ENCODE measurements around the gene C8A.

The C8A gene

GRCh38 chr1:56929492-56929891, 74.9 kb downstream of the C8A start:
- DNase-seq, result no peak

- no peak for DNase-seq
These were observed 76.6 kb downstream of the C8A start for GRCh38 chr1:56931211-56931610.

GRCh38 chr1:56931686-56932085, 77.1 kb downstream of the C8A start:
- no peak for DNase-seq

DNA sequence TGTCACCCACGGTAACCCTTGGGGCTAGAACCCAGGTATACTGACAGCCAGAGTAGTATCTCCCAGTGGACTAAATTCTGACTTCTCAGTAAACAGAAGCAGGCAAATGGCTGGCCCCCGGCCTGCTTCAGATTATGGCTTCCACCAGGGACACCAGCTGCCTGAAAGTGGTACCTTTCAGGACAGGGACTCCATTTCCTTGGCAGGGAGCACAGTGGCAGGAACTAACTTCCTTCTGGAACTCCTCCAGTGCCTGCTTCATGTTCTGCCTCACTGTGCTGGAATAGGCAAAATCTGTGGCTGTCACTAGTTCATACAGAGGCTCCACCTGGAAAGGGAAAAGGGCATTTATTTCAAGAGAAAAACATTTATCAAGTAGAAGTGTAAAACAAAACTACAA, 78.6 kb downstream of the C8A start:
- no peak for DNase-seq

- DNase-seq, result no peak
These were observed 79.0 kb downstream of the C8A start for GRCh38 chr1:56933606-56934005.

DNA sequence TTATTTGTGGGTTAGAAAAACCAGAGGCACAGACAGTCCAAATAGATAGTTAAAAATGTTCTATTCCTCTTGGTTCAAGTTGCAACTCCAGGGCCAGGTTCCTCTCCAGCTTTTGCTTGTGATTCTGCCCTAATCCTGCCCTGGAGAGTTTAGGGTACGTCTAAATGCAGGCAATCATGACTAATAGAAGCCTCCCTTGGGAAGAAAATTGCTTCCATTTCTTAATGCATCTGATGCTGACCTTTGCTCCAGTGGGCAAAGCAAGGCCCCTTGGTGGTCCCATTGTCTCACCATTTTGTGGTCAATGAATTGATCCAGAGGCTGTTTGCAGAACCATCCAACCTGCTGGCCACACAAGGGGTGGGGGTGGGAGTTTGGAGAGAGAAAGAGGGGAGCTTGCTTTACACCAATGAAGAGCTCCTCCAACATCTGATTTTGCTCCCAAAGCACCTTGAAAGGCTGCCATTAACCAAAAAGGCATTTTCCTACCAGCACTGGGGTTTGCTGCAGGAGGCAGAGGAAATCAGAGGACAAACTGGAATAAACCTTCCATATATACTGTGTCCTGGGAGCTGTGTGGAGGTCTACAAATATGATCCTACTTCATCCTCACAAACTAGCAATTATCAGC, 79.9 kb downstream of the C8A start:
- no peak for DNase-seq

DNA sequence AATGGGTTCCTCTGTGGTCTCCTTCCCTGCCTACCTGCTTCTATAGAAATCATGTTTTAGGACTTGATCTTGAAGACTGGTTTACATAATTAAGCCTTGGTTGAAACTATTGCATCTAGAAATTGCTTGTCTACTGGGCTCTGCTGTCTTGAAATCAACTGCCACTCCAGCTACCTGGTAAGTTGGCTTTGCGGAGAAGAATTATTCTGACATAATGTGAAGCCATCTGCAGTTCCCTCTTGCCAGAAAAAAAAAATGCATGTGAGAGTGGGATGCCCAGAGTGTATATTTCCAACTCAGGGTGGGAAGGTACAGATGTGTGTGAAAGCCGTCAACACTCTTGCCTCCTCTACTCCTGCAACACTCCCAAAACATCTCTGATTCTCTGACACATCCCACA, 84.0 kb downstream of the C8A start:
- DNase-seq, result no peak

DNA sequence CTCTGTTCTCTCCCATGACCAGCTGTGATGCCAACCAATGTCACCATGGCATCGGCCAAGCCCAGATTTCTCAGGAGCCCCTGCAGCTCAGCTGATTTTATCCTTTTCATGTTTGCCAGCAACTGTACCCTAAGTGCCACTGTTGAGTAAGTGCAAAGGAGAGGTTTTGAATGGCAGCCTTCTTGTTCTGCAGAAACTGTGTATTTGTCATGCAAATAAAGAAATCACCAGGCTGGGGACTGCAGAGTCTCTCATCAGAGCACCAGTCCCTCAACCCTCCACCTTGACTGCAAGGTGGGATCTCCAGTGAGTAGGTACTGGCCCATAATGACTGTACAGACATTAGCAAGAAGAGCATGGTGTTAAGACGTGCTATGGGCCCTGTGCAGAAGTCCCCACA, 84.6 kb downstream of the C8A start:
- no peak for DNase-seq

DNA sequence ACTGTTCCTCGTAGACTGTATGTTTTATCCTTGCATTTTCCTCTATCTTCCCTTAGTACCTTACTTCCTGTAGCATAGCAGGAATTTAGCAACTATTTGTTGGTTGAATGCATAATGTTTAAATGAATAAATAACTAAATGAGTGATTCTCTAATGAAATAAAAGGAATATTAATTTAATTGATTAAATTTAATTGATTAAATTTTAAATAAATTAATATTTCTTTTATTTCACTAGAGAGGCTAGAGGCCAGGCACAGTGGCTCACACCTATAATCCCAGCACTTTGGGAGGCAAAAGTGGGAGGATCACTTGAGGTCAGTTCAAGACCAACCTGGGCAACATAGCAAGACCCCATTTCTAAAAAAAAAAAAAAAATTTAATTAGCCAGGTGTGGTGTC, 85.4 kb downstream of the C8A start:
- no peak for DNase-seq

DNA sequence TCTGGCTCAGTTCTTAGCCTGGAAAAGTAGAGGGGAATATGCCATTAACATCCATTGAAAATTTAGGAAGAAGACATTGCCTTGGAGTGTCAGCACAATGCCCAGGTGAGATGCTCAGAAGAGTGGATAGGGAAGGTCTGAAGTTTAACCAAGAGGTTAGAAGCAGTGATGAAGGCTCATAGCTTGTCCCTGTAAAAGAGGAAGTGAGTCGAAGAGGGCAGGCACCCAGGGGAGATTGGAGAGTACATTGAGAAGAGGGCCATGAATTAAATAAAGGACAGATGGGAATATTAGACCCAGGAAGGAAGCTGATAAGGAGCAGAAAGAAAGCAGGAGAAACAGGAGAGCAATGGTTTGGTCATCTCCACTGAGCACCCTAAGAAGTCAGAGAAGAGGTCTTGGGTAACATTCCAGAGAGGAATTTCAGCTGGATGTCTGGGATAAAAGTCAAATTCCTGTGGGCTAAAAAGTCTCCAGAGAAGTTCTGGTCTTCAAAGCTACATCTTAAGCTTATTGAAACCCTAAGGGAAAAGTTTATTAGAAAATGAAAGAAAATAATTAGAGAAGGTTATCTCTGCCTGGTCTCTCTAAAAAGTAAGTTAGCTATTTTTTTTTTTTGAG, 93.9 kb downstream of the C8A start:
- DNase-seq, result no peak

- no peak for DNase-seq
These were observed 97.9 kb downstream of the C8A start for GRCh38 chr1:56952501-56952900.

GRCh38 chr1:56953386-56953785, 98.8 kb downstream of the C8A start:
- no peak for DNase-seq

GRCh38 chr1:56954664-56955063, 100.1 kb downstream of the C8A start:
- no peak for DNase-seq

GRCh38 chr1:56957931-56958330, 103.3 kb downstream of the C8A start:
- no peak for DNase-seq

GRCh38 chr1:56958526-56958925, 103.9 kb downstream of the C8A start:
- no peak for DNase-seq

DNA sequence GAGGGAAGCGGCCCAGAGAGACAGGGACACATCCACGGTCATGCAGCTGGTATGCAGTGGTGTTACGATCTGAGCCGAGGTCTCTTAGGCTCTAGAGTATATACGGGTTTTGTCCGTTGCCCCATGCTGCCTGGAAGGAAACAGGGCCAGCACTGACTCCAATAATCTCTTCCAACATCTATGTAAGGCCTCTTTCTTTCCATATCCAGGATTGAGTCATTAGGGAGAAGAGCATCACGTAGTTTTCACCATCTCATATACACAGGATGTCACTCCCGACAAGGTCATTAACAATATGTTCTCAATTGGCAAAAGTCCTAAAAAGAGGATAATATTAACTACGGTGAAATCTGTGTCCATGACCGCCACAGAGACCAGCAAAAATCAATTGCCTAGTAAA, 106.8 kb downstream of the C8A start:
- DNase-seq, result no peak

DNA sequence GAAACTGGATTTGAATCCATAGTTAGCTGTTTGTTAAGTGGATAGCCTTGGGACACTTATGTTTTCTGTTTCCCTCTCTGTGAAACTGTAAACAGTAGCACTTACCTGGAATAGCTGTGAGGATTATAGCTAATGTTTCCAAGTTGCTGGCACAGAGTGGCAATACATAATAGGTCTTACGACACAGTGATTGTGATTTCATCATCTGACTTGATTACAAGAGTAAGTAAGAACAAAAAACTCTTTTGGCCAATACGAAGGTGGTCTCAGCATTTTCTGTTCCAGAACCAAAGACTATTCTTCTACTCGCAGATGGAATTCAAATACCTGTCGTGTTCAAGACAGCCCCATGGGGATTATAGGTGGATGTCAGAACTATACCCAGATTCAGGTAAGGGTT, 109.1 kb downstream of the C8A start:
- no peak for DNase-seq

GRCh38 chr1:56964349-56965017, 109.9 kb downstream of the C8A start:
- DNase-seq, result no peak

DNA sequence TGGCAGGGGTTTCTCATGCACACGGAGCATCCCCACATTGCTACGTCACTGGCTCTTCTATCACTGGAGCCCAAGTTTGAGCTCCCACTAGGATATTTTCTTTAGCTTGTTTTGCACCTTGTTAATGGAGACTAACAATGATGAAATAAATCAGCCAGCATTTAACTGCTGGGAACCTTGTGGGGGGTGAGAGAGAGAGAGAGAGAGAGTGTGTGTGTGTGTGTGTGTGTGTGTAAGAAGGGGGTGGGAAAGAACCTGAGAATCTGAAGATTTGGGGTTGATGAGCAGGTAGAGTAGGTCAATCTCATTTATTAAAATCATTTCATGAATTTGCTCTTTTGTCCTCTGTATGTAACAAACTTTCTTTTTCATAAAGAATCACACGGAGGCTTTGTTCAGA, 110.6 kb downstream of the C8A start:
- DNase-seq, result no peak

- no peak for DNase-seq
These were observed 111.5 kb downstream of the C8A start, which contains the start of gene C8B for GRCh38 chr1:56965916-56966697. TSS of gene C8B (minus strand) at chr1:56966015. CDS start at chr1:56965948, 67 bp downstream.

DNA sequence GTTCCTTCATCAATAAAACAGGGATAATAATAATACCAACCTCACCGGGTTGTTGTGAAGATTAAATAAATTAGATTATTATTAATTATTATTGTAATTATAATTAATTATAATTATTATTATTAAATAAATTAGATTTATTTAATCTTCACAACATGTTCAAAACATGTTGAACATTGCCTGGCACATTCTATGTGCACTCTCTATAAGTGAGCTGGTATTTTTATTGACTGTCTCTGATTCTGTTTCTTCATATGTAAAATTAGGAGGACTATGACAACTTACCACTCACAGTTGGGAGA, 112.1 kb downstream of the C8A start:
- DNase-seq, result no peak

DNA sequence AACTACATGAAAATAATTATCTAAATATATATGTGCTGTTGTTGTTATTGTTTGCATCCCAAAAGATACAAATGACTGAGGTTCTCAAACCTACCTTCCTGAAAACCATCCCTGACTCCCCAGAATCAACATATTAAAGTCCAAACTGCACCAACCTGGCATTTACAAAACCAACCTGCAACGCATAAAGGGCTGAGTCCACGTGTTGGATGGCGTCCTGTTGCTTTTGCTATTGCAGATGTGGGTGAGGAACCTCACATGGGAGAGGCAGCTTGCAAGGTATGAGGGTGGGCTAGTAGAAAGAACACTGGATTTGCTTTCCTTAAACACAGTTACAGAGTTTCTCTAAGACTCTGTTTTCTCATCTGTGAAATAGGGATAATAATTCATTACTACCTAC, 112.8 kb downstream of the C8A start:
- no peak for DNase-seq

Measured in stimulated activated CD4-positive, alpha-beta T cell treated with anti-CD3 and anti-CD28 coated beads, Interleukin-4, amount 100 ng/mL, for 1 hour (primary cell).